DMS153 treated with DMSO at 0.1 percent for 48 hours (cell line): ENCODE data around the gene FAM83F.

Experiments used
- DNase-seq: peaks from one replicate; lab custom pipeline; 2025; ENCODE audit not compliant: unreplicated experiment; lab: John Stamatoyannopoulos, UW

FAM83F gene

DNA sequence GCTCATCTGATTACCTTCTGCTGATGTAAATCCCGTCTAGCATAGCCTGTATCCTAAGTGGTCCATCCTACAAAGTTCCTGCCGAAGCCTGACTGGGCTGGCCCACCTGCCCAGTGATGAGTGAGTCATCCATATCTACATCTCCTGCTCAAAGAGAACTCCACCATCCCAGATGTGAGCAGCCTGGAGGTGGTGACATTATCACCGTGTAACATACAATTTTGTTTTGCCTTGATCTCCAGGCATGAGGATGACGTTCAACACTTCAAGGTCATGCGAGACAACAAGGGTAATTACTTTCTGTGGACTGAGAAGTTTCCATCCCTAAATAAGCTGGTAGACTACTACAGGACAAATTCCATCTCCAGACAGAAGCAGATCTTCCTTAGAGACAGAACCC lies 29.0 kb upstream of the FAM83F start:
- no peak for DNase-seq

DNA sequence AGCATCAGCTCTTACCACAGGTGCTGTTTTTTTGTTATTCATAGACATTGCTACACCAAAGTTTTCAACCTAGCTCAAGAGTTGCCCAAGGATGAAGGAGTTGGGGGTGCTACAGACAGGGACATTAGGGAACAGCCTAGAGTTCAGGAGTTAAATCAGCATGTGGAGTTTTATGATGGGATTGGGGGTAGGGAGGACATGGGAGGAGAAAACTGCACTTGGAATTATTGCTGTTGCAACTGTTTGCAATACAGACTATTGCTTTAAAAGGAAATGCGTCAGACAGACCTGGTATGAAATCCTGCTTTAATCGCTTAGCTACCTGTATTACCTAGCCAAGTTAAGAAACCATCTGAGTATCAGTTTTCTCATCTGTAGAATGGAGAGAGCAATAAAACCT lies 28.3 kb upstream of the FAM83F start:
- no peak for DNase-seq

GRCh38 chr22:39967103-39967829 lies 27.5 kb upstream of the FAM83F start:
- DNase-seq = no peak

DNA sequence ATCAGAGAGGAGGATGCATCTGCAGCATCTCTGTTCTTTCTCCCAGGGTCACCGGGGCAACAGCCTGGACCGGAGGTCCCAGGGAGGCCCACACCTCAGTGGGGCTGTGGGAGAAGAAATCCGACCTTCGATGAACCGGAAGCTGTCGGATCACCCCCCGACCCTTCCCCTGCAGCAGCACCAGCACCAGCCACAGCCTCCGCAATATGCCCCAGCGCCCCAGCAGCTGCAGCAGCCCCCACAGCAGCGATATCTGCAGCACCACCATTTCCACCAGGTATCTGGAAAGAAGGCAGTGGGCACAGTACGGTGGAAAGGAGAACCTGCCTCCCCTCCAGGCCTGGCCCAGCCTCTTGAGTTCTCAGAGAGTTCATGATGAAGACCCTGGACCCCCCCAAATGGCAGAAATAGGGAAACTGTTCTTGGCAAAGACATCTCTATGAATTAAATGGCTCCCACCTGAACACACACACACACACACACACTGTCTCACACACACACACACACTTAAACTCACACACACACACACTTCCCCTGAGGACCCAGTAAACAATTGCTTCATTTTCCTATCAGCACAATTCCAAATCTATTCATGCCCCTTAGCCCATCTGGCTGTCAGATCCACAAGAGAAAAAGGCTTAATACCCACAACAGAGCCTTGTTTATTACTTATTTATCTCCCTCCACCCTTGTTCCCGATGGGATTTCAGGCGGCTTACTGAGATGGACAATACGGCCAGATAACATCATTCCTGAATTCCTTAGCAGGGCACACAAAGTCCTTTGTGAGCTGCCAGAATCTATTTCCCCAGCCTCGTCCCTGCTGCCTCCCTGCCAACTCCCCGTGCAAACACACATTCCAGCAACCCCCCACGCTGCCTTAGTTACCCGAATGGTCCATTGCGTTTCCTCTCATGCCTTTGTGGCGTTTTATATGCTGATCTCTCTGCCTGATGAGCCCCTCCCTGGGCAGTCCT lies 26.5 kb upstream of the FAM83F start:
- no peak for DNase-seq

GRCh38 chr22:39970742-39971141 lies 24.0 kb upstream of the FAM83F start:
- DNase-seq = no peak

GRCh38 chr22:39972641-39973040 lies 22.1 kb upstream of the FAM83F start:
- DNase-seq = no peak

GRCh38 chr22:39973656-39974055 lies 21.1 kb upstream of the FAM83F start:
- DNase-seq = no peak

- DNase-seq = no peak
Observed at GRCh38 chr22:39974065-39974464, 20.7 kb upstream of the FAM83F start.

DNA sequence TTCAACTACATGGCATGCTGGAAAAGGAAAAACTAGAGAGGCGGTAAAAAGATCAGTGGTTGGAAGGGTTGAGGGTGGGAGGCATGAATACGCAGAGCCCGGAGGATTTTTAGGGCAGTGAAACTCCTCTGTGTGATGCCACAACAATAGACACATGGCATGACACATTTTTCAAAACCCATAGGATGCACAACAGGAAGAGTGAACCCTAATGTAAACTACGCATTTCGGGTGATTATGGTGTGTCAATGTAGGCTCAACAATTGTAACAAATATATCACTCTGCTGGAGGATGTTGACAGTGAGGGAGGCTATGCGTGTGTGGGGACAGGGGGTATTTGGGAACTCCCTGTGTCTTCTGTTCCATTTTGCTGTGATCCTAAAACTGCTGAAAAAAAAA lies 15.7 kb upstream of the FAM83F start:
- no peak for DNase-seq

GRCh38 chr22:39979458-39979857 lies 15.3 kb upstream of the FAM83F start:
- no peak for DNase-seq

GRCh38 chr22:39980596-39980995 lies 14.2 kb upstream of the FAM83F start:
- DNase-seq = no peak

- DNase-seq = no peak
Observed at GRCh38 chr22:39983346-39983745, 11.4 kb upstream of the FAM83F start.

DNA sequence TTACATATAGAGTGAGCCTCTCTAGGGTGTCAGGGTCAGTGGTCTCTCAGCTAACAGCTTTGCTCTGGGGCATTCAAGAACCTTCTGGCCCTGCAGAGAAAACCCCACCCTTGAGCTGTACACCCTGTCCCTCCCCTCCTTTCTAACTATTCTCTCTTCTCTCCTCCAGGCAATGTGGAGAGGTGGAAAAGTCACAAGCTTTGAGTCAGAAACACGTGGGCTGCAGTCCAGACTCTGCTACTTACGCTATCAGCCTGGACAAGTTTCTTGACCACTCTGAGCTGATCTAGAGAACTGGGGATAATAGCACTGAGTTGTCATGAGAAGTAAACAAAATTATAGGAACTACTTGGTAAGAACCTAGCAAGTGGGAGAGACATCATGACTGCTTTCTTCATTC lies 10.7 kb upstream of the FAM83F start:
- no peak for DNase-seq

DNA sequence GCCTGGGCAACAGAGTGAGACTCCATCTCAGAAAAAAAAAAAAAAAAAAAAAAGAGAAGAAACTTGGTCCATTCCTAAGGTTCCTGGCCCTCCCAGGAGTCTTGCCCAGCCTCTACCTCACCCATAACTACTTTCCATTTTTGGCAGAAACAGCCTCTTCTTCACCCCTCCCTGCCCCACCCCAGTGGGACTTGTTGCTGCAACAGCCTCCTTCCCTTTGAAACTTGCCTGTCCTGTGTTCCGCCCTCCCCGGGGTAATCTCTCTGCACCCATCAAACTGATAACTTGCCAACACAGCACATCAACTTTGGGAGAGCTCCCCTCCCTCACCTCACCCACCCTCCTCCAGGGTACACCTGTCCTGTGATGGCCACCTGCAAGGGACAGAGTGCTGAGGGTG lies 10.0 kb upstream of the FAM83F start:
- DNase-seq = no peak

GRCh38 chr22:39985383-39986035 lies 9.2 kb upstream of the FAM83F start:
- DNase-seq = no peak

DNA sequence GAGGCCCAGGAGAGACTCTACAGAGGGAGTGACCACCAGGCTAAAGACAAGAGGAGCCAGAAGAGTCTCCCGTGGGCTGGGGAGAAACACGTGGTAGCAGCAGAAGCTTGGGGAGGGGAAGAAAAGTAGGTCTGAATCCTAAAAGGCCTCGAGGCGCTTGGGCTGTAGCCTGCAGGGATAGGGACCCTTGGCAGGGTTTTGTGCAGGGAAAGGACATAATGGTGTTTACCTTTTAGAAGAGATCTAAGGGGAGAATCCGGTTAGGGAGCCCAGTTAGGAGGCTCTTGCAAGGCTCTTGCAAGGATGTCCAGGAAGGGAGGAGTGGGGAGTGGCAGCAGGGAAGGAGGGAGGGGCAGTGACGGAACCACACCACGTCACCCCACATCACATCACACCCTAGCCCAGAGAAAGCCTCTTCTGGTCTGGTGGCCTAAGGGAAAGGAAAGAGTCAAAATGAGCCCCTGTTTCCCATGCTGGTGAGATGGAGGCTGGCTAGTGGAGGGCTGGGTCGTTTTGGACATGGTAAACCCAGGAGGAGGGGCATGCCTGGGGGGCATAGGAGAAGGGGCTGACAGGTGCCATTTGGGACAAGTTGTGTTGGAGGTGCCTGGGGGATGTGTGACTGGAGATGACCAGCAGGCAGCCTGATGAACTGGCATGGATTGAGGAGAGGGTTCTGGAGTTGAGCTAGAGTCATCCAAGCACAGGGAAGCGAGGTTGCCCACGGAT lies 6.2 kb upstream of the FAM83F start:
- no peak for DNase-seq

DNA sequence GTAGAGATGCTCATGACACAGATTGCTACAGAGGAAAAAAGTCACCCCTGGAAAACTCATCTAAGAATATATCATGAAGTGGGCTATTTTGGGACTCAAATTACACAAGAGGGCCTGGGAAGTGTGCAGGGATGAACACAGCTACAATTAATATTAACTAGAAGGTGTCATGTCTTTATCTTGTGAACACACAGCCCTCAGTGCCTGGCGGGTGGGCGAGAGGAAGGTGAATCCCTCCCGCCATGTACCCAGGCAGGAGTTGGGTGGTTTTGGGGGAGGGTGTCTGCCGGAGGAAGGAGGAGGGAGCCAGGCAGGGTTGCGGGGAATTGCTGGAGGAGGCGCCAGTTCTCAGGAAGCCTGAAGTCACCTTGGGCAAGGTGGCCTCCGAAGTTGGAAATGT lies 5.1 kb upstream of the FAM83F start:
- DNase-seq = no peak

GRCh38 chr22:39990686-39991085 lies 4.1 kb upstream of the FAM83F start:
- no peak for DNase-seq

DNA sequence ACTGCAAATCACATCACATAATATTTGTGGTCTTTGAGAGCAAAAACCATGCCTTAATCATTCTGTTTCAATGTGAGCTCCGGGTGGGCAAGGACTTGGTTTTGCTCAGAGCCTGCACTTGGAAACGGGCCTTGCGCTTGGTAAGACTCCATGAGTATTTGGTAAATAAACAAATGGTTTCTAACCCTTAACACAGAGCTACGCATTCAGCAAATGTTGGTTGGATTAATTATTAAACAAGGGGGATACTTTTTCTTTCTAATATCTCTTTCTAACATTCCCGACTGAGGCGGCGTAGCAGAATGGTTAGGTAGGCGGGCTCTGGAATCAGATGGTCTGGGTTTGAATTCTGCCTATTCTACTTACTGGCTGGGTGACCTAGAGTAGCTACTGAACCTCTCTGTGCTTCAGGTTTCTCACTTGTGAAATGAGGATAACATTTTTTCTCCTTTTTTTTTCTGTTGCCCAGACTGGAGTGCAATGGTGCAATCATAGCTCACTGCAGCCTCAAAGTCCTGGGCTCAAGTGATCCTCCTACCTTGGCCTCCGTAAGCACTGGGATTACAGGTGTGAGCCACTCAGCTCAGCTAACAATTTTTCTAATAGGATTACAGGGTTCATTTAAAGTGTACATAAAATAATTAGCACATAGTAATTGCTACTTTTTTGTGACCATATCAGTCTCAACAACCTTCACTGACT lies 3.4 kb upstream of the FAM83F start:
- no peak for DNase-seq

DNA sequence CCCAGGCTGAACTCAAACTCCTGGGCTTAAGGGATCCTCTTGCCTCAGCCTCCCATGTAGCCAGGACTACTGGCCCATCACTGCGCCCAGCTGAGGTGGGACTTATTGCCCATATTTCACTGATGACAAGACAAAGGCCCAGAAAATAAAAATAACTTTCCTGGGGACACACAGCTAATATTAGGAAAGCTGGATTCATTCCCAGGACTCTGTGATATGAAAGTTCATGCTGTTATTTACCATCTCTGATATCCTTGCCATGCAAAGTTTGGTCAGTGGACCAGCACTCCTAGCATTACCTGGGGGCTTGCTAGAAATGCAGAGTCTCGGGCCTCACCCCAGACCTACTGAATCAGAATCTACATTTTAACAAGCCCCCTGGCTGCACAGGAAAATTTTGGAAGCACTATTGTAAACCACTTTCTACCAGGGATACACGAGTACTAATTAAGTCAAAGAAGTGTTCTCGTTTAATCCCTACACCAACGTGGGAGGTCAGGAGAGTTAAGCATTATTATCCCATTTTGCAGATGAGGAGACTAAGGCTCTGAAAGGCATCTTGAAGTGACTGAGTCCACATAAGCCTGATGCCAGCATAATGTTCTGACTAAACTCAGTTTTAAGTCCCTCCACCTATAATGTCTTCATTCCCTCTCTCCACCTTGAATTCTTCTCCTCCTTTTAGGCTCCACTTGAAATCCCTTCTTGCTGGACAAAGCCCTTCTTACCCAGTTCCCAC lies 2.5 kb upstream of the FAM83F start:
- no peak for DNase-seq
